GM19438 (cell line): ENCODE results near the gene MLF2.

Source experiments
- ATAC-seq: cut with Tn5 transposase; IDR thresholded peaks from one replicate; pipeline ENCODE4 v1.9.1; 2021; ENCODE audit warnings: low read depth; ENCODE audit not compliant: unreplicated experiment

The MLF2 gene

GRCh38 chr12:6752921-6753771, at the start of gene MLF2:
Gene MLF2 (minus strand): TSS chr12:6753141. CDS start chr12:6752334, 807 bp downstream.
- peak; percentile 89 for ATAC-seq

GRCh38 chr12:6799147-6799546, 46.2 kb upstream of the MLF2 start:
- no peak for ATAC-seq

- ATAC-seq: no peak
Observed at GRCh38 chr12:6796576-6796975, 43.6 kb upstream of the MLF2 start.

GRCh38 chr12:6795088-6795487, 42.1 kb upstream of the MLF2 start:
- no peak for ATAC-seq

- no peak for ATAC-seq
Observed at GRCh38 chr12:6792522-6793201, 39.7 kb upstream of the MLF2 start.

GRCh38 chr12:6791931-6792520, 39.1 kb upstream of the MLF2 start:
- no peak for ATAC-seq

GRCh38 chr12:6790496-6791150, 37.7 kb upstream of the MLF2 start:
- ATAC-seq: no peak

- no peak for ATAC-seq
Observed at GRCh38 chr12:6788972-6789924, 36.3 kb upstream of the MLF2 start, which contains the start of gene CD4. Gene CD4 (plus strand): TSS chr12:6789528. CDS start chr12:6800139, 10,611 bp downstream.

GRCh38 chr12:6787309-6787708, 34.4 kb upstream of the MLF2 start:
- no peak for ATAC-seq

GRCh38 chr12:6786416-6787094, 33.6 kb upstream of the MLF2 start:
- no peak for ATAC-seq

- no peak for ATAC-seq
Observed at GRCh38 chr12:6784761-6785160, 31.8 kb upstream of the MLF2 start.

GRCh38 chr12:6784296-6784695, 31.4 kb upstream of the MLF2 start:
- no peak for ATAC-seq

- ATAC-seq: no peak
Observed at GRCh38 chr12:6783828-6784227, 30.9 kb upstream of the MLF2 start.

- no peak for ATAC-seq
Observed at GRCh38 chr12:6782850-6783566, 30.1 kb upstream of the MLF2 start.

GRCh38 chr12:6782119-6782518, 29.2 kb upstream of the MLF2 start:
- ATAC-seq: no peak

GRCh38 chr12:6780573-6780972, 27.6 kb upstream of the MLF2 start:
- no peak for ATAC-seq

GRCh38 chr12:6779708-6780432, 26.9 kb upstream of the MLF2 start:
- no peak for ATAC-seq
